COLO829 (cell line): ENCODE measurements around the gene ST8SIA1.

Experiments
- DNase-seq: peaks from one replicate; pipeline ENCODE4 v3.0.0; 2012; ENCODE audit warnings: low spot score

The ST8SIA1 gene

GRCh38 chr12:22238211-22238610, 96.3 kb downstream of the ST8SIA1 start:
- DNase-seq = no peak

DNA sequence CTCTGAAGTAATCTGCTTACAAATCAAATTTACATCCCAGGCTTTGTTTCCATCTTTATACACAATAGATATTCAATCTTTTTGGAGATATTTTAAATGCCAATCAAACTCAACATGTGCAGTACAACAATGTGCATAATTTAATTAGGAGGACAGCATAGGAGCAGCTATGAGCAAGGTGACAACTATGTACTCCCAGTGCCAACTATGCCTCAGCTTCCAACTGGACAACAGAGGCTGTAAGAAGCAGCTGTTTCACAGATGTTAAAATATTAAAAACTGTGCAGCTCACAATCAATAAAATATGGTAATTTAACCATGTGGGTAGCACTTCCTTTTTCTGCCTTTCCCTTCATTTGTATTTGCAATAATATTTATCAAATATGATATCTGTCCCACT, 99.9 kb downstream of the ST8SIA1 start:
- no peak for DNase-seq

DNA sequence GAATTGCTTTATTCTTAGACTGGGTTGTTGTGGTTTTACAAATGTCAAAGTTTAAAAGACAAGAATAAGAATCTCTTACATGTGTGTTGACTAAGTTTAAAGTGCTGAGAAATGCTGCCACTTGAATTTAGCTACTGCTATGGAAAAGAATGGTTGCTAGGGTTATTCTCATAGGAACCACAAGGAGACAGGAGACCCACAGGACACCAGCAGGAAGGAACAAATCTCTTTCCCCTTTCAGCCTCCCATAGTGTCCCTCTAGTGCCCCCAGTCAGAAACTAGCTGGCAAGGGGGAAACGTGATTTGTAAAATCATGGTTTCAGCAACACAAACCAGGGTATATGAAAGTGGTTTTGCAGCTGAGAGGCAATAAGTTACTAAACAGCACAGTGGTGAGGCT, 102.7 kb downstream of the ST8SIA1 start:
- no peak for DNase-seq

- DNase-seq = no peak
Observed at GRCh38 chr12:22231078-22231477, 103.4 kb downstream of the ST8SIA1 start.

DNA sequence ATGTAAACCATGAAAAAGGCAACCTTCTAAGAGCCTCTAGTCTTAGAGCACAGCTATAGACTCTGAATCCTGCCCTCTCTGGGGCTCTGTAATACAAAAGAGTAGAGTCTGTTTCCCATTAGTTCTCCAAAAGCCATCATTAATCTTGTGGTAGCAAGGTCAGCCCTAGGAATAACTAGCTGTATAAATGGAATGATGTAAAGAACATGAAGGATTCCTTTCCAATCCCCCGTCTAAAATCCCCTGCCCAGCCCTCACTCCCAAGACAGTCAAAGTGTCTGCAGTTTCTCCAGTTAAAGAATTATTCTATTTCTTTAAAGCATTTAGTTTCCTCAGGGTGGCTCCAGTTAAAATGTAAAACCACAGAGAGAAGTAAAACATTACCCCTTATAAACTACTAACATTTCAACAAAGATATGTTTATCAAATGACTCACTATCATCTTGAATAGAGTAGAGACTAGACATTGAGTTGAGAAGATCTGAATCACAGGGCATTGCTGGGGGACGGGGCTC, 104.2 kb downstream of the ST8SIA1 start:
- DNase-seq = peak; percentile 18

- DNase-seq = no peak
Observed at GRCh38 chr12:22229652-22230279, 104.7 kb downstream of the ST8SIA1 start.

- DNase-seq = no peak
Observed at GRCh38 chr12:22228022-22228875, 106.3 kb downstream of the ST8SIA1 start.

- DNase-seq = no peak
Observed at GRCh38 chr12:22223356-22223755, 111.2 kb downstream of the ST8SIA1 start.

GRCh38 chr12:22217556-22217955, 117.0 kb downstream of the ST8SIA1 start:
- DNase-seq = no peak

GRCh38 chr12:22215467-22216253, 118.8 kb downstream of the ST8SIA1 start:
- no peak for DNase-seq

GRCh38 chr12:22211128-22211527, 123.4 kb downstream of the ST8SIA1 start:
- DNase-seq = no peak

- no peak for DNase-seq
Observed at GRCh38 chr12:22209422-22209821, 125.1 kb downstream of the ST8SIA1 start.

- DNase-seq = no peak
Observed at GRCh38 chr12:22206111-22206728, 128.3 kb downstream of the ST8SIA1 start.

GRCh38 chr12:22204391-22204790, 130.1 kb downstream of the ST8SIA1 start:
- no peak for DNase-seq

GRCh38 chr12:22202847-22203246, 131.7 kb downstream of the ST8SIA1 start:
- DNase-seq = no peak

DNA sequence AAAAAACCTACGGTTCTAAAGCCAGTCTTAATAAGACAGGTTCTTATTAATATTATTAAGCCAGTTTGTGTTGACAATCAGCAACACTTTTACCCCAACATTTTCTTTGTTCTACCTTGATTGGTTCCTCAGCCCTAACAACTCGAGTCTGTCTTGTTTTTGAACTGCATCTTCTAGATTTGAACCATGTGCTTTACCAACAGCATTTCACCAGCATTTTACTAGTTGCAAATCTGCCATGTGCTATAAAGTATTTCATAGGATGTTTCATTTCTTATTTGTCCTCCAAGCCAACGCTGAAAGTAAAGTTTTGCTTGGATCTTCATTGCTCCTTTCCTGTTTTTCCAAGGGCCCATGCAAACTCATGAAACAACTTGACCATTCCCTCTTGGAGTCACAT, 133.4 kb downstream of the ST8SIA1 start:
- no peak for DNase-seq

DNA sequence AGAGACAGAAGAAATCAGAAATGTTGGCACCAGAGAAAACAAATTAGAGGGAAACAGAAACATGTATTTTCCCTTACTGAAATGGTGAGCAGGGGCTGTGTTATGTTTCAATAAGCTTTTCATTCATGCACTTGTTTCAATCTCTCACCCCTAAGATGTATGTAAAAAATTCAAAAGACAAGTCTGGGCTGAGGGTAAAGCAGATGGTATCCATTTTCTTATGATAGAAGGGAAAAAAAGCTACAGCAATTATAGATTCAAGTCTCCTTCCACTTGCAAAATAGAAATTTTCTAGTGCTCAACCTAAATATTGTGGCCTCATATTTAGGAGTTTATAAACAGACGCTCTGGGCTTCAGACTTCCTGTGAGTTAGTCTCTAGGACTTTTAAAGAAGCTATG, 138.3 kb downstream of the ST8SIA1 start:
- DNase-seq = no peak

DNA sequence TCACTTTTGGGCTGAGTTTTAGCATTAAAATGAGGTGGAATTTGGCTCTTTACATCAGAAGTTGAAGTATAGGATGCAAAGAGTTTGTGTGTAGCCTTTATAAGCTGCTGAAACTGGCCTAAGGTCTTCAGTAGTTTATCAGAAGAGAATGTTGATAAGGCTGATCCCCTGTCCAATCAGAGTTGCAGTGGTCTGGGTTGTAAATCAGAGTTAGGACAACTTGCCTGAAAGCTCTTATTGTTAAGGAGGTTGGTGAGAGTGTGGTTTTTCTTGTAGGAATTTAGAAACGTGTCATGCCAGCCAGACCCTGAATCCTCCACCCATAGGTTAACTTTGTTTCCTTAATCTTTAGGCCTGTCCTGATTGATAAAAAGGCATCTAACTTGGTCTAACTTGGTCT, 143.5 kb downstream of the ST8SIA1 start:
- DNase-seq = peak; percentile 3

DNA sequence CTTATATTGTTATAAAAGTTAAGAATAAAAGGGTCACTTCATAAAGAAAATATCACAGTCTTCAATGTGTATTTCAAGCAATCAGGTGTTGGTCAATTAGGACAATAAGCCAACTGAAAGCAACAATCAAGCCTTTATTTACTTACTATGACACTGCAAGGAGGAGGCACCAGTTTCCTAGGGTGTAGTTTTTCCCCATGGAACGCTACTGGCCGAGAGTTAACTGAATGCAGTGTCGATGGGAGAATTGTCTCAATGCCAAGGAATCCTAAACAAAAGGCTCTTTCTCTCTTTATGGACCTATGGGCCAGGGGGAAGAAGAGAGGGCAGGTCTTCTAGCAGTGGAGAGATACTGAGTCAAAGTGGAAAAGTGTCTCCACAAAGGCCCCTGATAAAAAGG, 146.1 kb downstream of the ST8SIA1 start:
- peak; percentile 36 for DNase-seq

GRCh38 chr12:22180705-22181104, 153.8 kb downstream of the ST8SIA1 start:
- DNase-seq = no peak

DNA sequence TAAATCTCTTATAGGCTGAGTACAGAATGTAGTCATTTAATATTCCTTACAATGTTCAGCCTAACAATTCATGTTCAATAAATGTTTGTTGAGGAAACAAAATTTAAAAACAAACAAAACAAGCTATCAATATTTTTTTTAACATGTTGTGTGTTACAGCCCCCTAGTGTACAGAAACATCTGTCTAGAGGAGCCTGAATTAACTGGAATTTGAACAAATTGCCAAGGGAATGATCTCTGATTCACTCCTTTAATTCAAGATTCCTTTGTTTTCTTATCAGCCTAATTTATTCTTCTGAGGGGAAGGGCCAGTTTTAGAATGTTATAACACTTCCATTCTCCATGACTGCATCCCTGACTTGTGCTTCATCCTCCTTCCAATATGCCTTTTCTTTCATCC, 161.3 kb downstream of the ST8SIA1 start:
- DNase-seq = peak; percentile 56

GRCh38 chr12:22172501-22172900, 162.0 kb downstream of the ST8SIA1 start:
- DNase-seq = no peak
